Glomerular endothelial cell (primary cell): ENCODE measurements around the gene MRPS31. TPM values are rescaled to one million over a fixed set of nuclear protein-coding genes. Genes with fewer than 3 reads are reported as not detected.
"Not testable (repeated sequence)": the region's sequence is repeated elsewhere in the genome, so short reads cannot be mapped to it uniquely, and the experiment has no call there.

Experiments used
- DNase-seq: peaks from one replicate; pipeline ENCODE4 v3.0.0-alpha.2; 2011; ENCODE audit warnings: low read depth, low spot score; ENCODE audit errors: extremely low read depth
- total RNA-seq: library from RNA; depleted of rRNA; stranded (reverse); fragments of >200 nt; gene quantifications from 2 replicates; pipeline ENCODE4 v1.2.3, GENCODE V29; 2015

Gene MRPS31
- total RNA-seq, 1 donor from 2014 or later: 13.1 TPM

DNA sequence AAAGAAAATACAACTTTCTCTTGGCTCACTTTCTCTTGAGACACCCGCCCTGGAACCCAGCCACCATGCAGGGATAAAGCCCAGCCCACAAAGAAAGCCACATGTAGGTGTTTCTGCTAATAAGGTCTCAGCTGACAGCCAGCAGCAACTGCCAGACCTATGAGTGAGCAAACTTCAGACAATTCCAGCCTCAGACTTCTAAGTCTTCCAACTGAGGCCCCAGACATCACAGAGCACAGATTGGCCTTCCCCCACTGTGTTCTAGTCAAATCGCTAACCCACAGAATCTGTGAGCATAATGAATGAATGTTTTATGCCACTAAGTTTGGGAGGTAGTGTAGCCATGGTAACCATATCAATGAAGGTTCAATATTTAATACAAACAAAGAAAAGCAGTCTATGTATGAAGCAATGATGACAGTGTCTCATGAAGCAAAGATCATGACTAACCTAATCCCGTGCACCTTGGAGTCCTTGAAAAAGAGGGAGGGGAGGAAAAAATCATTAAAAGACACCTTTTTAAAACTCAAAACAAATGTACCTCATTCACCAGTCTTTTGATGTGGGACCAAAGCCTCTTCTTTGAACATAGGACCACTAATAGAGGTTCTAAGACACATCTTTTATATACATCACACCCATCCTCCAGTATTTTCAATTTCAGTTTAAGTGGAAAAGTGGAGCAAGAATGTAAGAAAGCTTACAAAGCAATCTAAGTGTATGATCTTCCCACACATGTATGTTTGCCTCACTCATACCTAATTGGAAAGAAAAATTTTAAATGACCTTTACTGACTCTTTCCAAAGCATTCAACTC is 6.2 kb downstream of the MRPS31 start:
- DNase-seq: no peak

DNA sequence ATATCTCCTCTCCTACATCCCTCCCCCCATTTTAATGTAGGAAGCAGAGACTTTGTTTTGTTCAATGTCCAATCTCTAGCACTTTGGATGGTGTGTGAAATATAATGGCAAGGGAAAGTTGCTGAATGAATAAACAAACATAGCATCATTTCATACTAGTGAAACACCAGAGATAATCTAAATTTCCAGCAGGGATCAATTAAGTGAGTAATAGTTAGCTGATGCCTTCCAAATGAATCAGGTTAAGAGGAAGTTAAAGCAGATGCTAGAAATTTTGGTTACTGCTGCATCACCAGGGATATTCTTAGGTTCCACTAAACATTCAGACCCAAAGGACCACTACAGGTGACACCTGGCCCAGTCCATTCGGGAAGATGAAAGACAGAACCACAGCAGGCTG is 8.1 kb downstream of the MRPS31 start:
- no peak for DNase-seq

DNA sequence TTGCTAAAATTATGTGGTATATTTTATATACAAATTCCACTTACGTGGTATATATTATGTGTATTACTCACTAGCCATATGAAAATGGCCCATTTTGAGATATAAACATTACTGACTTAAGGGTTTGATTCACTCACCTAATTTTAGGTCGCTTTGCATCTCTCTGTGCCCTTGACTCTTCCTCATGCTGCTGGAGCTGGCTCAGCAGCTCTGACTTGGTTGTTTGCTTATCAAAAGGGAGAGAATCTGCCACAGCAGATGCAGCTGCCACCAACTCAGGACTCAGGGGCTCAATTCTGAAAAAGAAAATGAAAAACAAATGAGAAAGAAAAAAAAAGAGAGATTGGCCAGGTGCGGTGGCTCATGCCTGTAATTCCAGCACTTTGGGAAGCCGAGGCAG is 12.2 kb downstream of the MRPS31 start:
- DNase-seq: no peak

DNA sequence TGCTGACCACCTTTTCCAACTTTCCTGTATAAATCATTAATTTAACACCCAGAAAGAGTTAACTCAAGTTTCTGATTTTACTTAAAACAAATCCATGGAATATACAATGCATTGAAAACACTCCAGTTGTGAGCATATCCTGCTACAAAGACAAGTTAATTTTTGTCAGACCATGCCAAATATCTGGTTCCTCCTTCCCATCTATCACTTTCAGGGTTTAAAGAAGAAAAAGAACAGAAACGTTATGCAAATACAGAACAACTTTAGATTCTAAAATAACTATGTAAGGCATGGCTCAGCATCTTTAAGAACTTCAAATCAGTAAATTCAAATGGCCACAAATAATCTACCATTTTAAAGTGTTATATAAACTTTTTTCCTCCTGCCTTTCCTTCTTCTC is 14.9 kb downstream of the MRPS31 start:
- DNase-seq: no peak

DNA sequence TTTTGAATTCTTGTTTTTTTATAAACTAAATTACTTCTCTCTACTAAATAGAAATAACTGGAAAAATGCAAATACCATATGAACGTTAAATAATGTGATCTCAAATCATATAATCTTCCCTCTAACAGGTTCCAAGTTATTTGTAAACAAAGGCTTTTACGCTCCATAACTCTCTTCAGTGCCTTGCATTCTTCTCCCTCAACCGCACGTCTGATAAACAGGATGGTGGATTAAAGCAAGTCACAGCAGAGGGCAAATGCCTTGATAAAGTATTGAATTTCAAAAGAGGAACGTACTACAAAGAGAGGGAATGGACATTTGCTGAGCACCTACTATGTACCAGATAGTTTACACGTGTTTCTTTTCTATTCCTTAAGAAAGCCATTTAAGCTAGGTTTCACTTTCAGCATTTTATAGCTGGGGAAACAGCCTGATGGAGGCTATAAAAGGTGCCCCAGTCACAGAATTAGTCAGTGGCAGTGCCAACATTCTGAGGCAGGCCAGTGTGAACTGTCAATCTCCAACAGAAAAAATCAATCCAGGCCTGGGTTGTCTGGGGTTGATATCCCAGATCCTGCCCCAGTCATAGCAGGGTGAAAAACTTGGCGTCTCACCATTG is 15.8 kb downstream of the MRPS31 start:
- DNase-seq: no peak

DNA sequence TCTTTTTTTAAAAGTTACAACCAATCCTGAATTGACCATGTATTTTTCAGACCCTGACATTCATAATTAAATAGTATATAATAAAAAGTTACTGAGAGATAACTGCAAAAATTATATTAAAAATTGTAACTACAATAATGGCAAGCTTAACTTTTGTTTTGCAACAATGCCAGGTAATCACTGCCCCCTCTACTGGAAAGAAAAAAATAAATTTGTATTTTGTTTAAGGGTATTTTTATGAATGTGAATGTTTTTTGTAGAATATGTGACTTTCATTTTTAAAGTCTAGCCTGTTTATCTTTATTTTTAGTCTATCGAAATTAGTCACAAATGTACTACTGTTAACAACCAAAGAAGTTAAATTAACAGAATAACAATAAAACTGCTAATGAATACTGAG is 21.7 kb downstream of the MRPS31 start:
- DNase-seq: no peak

DNA sequence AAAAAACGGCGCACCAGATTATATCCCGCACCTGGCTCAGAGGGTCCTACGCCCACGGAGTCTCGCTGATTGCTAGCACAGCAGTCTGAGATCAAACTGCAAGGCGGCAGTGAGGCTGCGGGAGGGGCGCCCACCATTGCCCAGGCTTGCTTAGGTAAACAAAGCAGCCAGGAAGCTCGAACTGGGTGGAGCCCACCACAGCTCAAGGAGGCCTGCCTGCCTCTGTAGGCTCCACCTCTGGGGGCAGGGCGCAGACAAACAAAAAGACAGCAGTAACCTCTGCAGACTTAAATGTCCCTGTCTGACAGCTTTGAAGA is 35.8 kb downstream of the MRPS31 start:
- not testable (repeated sequence) for DNase-seq

DNA sequence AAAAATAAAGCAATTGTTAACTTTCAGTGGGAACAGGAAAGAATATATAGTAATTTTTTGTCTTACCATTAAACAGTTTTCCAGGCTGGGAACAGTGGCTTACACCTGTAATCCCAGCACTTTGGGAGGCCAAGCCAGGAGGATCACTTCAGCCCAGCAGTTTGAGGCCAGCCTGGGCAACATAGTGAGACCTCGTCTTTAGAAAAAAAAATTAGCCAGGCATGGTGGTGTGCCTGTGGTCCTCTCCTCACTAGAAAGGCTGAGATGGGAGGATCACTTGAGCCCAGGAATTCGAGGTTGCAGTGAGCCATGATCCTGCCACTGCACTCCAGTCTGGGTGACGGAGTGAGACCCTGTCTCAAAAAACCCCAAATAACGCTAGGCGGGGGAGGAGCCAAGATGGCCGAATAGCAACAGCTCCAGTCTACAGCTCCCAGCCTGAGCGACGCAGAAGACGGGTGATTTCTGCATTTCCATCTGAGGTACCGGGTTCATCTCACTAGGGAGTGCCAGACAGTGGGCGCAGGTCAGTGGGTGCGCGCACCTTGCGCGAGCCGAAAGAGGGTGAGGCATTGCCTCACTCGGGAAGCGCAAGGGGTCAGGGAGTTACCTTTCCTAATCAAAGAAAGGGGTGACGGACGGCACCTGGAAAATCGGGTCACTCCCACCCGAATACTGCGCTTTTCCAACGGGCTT is 36.3 kb downstream of the MRPS31 start:
- DNase-seq: not testable (repeated sequence)

DNA sequence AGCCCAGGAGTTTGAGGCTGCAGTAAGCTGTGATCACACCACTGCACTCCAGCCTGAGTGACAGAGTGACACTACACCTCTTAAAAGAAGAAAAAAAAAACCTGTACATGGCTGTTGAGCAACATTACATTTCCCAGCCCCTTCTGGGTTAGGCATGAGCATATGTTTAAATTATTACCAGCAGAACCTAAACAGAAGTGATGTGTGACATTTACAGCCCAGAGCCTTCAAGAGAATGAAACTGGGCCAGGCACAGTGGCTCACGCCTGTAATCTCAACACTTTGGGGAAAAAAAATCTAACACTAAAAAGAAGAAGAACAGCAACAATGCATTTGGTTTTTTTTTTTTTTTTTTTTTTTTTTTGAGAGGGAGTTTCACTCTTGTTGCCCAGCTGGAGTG is 38.3 kb downstream of the MRPS31 start:
- no peak for DNase-seq

DNA sequence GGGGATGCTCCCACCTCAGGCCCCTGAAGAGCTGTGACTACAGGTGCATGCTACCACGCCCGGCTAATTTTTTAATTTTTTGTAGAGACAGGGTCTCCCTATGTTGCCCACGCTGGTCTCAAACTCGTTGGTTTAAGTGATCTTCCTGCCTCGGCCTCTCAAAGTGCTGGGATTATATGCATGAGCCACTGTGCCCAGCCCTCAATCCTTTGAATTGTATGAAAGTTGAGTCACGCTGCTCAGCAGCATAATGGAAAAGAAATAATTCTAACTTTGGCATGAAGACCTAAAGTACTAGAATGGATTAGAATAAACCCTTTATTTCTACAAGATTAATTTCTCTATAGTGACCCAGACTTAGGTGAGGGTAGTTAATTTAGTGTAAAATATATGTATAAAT is 42.4 kb downstream of the MRPS31 start:
- no peak for DNase-seq

DNA sequence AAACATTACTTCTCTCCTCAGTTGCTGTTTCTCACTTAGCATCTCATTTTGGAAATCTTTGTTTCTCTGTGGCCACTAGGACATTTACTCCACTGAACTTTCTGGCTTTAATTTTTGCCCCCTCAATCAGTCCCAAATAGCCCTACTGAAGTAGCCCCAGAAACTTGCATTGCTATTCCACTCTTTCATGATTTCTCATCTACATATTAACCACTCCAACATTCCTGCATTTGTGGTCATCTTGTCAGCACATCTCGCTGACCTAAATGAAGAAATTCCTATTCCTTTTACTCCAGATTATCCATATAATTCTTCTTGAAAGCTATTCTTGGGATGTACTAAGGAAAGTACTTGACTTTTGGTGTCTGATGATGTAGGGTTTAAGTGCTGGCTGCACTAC is 56.6 kb downstream of the MRPS31 start:
- DNase-seq: not testable (repeated sequence)

DNA sequence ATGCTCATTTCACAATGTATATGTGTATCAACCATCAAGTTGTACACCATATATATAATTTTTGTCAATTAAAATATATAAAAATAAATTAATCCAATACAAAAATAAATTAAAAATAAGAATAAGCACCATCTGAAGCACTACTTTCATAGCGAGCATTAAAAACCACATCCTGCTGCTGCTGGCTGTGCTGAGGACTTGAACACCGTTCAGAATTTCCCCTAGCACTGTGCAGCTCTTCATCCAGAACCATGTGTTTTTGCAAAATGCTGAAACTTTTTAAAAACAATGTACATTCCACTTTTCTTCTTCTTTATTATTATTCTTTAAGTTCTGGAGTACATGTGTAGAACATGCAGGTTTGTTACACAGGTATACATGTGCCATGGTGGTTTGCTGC is 64.6 kb downstream of the MRPS31 start:
- no peak for DNase-seq

DNA sequence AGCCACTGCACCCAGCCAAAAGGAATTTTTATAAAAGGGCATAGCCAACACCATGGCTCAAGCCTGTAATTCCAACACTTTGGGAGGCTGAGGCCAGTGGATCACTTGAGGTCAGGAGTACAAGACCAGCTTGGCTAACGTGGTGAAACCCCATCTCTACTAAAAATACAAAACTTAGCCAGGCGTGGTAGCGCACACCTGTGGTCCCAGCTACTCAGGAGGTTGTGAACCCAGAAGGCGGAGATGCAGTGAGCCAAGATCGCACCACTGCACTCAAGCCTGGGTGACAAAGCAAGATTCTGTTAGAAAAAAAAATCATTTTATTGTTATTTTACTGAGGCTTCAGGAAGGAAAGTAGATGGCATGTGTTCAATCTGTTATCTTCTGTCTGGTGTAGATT is 73.3 kb downstream of the MRPS31 start:
- no peak for DNase-seq

DNA sequence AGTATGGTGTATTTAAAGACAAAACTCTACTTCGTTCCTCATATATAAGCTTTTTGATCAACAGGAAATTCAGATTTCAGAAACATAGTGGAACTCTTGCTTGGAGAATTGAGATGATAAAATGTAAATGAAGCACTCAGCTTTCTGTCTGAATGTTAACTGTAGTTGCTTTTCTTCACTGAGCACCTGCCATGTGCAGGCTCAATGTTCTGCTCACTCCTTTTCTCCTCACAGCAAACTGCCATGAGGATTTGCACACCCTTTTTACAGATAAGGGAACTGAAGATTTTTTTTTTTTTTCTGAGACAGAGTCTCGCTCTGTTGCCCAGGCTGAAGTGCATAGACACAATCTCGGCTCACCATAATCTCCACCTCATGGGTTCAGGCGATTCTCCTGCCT is 76.6 kb downstream of the MRPS31 start:
- DNase-seq: no peak

DNA sequence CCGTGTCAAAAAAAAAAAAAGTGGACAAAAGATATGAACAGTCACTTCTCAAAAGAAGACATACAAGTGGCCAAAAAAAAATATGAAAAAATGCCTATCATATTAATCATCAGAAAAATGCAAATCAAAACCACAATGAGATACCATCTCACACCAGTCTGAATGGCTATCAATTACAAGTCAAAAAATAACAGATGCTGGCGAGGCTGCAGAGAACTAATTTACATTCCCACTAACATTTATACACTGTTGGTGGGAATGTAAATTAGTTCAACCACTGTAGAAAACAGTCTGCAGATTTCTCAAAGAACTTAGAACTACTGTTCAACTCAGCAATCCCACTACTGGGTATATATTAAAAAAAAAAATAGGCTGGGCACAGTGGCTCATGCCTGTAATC is 78.0 kb downstream of the MRPS31 start:
- DNase-seq: no peak

DNA sequence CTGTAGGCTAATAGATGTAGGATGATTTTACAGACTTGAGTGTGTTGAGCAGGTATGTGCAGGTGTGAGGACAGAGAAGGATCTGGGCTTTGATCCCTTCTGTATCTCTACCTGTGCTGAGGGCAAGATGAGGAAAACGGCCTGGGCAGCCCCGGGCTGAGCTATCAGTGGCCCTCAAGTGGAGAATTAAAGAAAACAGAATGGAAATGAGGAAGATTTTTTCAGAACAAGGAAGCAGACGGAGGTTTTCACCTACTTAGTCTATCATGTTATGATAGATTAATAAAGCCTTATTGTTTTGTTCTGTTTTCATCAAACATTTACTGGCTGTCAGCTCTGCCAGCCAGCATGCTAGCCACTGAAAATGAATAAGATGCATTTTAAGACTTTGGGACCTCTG is 82.2 kb downstream of the MRPS31 start:
- DNase-seq: no peak

DNA sequence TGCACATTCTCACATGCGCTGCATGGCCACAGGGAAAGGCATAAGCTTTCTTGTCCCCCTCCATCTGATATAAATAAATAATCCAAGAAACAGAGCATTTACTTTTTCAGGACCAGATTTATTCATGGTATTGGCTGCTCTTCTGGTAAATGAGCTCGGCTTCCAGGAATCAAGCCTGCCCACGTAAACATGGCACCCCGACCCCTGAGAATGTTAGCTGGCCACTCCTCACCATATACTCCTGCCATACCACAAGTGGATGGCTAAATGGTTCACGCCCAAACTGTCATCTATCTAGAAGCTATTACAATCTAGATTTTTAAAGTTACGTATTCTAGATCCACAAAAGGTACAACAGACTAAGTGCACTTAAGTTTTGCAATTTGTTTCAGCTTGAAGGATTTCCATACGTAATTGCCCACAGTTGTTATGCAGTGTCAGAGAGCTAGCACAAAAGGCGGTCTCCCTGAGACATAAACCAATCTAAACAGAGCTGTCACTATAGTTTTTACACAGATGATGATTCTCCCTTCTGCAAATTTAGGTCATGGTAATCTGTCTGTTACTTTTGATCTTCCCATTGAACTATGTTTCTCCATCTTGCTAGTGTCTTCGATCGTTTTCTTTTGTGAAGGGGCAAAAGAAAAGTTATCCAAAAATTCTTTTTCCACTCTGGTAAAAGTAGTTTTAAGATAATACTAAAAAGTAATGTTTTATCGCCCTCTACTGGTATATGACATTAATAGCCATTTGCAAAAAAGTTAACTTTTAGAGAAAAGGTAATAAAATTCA is 88.3 kb downstream of the MRPS31 start:
- DNase-seq: peak; percentile 27

DNA sequence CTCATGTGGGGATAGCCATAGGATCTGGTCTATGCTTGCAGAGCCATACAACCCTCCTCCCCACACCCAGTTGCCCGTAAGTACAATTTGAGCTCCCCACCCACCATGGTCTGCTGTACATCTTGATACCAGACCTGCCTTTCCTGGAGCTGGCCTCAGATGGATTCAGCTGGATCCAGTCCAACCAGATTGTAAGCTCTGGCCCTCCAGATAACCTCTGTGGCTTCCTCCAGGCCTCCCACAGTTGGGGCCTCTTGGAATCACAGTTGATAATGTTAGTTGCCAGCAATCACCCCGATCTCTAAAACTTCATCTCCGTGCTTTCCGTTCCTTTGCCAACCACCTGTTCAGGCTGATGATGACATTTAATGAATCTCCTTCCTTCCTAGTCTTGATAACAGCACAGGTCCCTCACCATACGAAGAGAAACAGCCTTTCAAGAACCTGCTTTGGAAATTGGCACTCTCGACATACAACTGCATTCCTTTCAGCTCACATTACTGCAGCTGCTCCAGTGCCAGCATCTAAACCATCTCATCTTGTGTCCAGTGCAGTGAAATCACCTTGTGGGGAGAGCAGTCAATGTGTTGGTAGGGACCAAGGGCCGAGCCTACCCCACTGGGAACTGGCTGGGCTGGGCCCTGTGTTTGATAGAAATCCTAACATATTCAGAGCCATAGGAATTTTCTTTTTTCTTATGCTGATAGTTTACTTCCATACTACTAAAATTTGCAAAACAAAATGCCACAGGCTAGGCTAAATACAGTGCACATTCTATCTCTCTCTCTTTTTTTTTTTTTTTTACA is 89.4 kb downstream of the MRPS31 start:
- DNase-seq: peak; percentile 92

DNA sequence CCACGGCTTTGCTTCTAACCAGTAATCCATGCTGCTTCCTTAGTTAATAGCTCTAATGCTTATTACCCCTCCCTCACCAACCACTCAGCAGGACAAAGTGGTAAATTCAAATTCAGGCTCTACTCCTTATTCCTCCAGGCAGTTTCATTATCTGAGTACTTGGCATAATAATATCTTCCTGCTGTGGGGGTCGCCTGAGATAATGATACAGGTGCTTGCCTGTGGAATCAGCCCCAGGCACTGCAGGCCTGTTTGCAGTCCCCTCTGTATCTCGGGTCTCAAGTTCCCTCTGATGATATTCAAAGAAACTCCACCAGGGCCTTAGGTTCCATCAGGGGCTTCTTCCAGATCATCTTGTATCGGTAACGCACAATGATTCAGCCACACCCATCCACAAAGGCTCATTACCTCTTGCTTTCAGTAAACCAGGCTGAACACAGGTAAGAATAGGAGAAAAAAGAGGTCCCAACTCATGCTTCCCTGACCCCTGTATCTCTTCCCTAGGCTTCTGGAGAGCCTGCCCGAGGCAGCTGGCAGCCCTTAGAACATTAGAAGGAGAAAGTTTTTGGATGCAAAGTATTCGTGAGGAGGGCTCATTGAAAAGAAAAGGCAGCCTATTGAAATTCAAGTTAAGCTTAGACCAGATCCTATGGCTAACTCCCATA is 90.2 kb downstream of the MRPS31 start:
- no peak for DNase-seq

DNA sequence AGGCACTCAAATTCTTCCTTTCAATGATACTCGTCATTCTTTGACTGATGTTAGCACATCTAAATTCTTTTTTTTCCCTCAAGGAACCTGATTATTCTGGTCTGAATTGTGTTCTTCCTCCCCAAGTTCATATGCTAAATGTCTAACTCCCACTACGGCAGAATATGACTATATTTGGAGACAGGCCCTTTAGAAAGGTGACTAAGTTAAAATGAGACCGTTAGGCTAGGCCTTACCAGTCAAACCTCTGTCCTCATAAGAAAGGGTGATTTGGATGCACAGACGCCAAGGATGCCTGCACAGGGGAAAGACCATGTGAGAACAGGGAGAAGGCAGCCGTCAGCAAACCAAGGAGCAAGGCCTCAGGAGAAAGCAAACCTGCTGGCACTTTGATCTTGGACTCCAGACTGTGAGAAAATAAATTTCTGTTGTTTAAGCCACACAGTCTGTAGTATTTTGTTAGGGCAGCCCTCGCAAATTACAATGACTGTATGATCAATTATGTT is 91.5 kb downstream of the MRPS31 start:
- DNase-seq: no peak
